Endothelial cell (in vitro differentiated cells): ENCODE measurements around the gene LRRC4B. TPM values are rescaled to one million over a fixed set of nuclear protein-coding genes. Genes with fewer than 3 reads are reported as not detected.

Experiments
- DNase-seq: peaks from one replicate; pipeline ENCODE4 v3.0.0; 2021; ENCODE audit warnings: low spot score
- H3K27ac Mint-ChIP-seq: one replicate; pipeline ENCODE4 v1.8.0; 2021; ENCODE audit warnings: mixed read lengths, inconsistent platforms; ENCODE audit not compliant: unreplicated experiment
- H3K27me3 Mint-ChIP-seq: one replicate; pipeline ENCODE4 v1.8.0; 2021; ENCODE audit warnings: mild to moderate bottlenecking, moderate library complexity, mixed read lengths, inconsistent platforms; ENCODE audit not compliant: unreplicated experiment
- H3K36me3 Mint-ChIP-seq: one replicate; pipeline ENCODE4 v1.8.0; 2021; ENCODE audit warnings: mild to moderate bottlenecking, low read depth, mixed read lengths, inconsistent platforms; ENCODE audit not compliant: unreplicated experiment
- H3K4me1 Mint-ChIP-seq: one replicate; pipeline ENCODE4 v1.8.0; 2021; ENCODE audit warnings: mild to moderate bottlenecking, mixed read lengths, inconsistent platforms; ENCODE audit not compliant: unreplicated experiment
- H3K4me3 Mint-ChIP-seq: one replicate; pipeline ENCODE4 v1.8.0; 2021; ENCODE audit warnings: mild to moderate bottlenecking, mixed read lengths, inconsistent platforms; ENCODE audit not compliant: unreplicated experiment
- H3K9me3 Mint-ChIP-seq: one replicate; pipeline ENCODE4 v1.8.0; 2021; ENCODE audit warnings: mixed read lengths, inconsistent platforms; ENCODE audit not compliant: unreplicated experiment
- CTCF ChIP-seq: fragments of 200-600 bp; sonication (generic); IDR thresholded peaks from one replicate; pipeline ENCODE4 v1.5.0; 2021; ENCODE audit warnings: antibody characterized with exemption; ENCODE audit not compliant: unreplicated experiment
- total RNA-seq: library from RNA; stranded (reverse); fragmentation: NEBNext Ultra II Directional; extraction: Animal tissue kit (Norgen Biotek cat#: 25700); gene quantifications from one replicate; pipeline ENCODE4 v1.2.1, GENCODE V29; 2021; ENCODE audit not compliant: unreplicated experiment

Gene LRRC4B
- total RNA-seq, 1 donor from 2014 or later, result 3.0 TPM

GRCh38 chr19:50486823-50487515 lies 81.3 kb downstream of the LRRC4B start:
- peaks cover 21% of the 10 kb centered on the region for H3K27me3 Mint-ChIP-seq

GRCh38 chr19:50485284-50485955 lies 82.8 kb downstream of the LRRC4B start:
- Mint-ChIP-seq H3K27me3 (peaks cover 16% of the 10 kb centered on the region), H3K9me3 (peaks cover 39% of the 10 kb centered on the region), H3K36me3 (peaks cover 22% of the 10 kb centered on the region), H3K4me1 (no peaks in the 10 kb centered on the region), H3K4me3 (peak overlapping the region; percentile 51), H3K27ac (no peak overlapping the region)
- TF ChIP-seq CTCF, result no peak
- no peak for DNase-seq

More at GRCh38 chr19:50486823-50487515, 81.3 kb downstream of the LRRC4B start:
- DNase-seq, result no peak
- Mint-ChIP-seq H3K27ac (no peak overlapping the region), H3K4me1 (no peaks in the 10 kb centered on the region), H3K9me3 (peaks cover 48% of the 10 kb centered on the region), H3K4me3 (no peak overlapping the region), H3K36me3 (peaks cover 35% of the 10 kb centered on the region)
- peak; percentile 34 for TF ChIP-seq CTCF

GRCh38 chr19:50482916-50483315 lies 85.3 kb downstream of the LRRC4B start:
- H3K9me3 Mint-ChIP-seq, result peaks cover 35% of the 10 kb centered on the region
- peaks cover 13% of the 10 kb centered on the region for H3K27me3 Mint-ChIP-seq
- TF ChIP-seq CTCF, result no peak
- H3K4me3 Mint-ChIP-seq, result peak overlapping the region; percentile 2
- H3K36me3 Mint-ChIP-seq, result peaks cover 24% of the 10 kb centered on the region
- H3K27ac Mint-ChIP-seq, result no peak overlapping the region
- no peak for DNase-seq
- H3K4me1 Mint-ChIP-seq, result no peaks in the 10 kb centered on the region

- H3K4me3 Mint-ChIP-seq, result no peak overlapping the region
- no peak for TF ChIP-seq CTCF
- H3K4me1 Mint-ChIP-seq, result no peaks in the 10 kb centered on the region
- DNase-seq, result no peak
- peaks cover 18% of the 10 kb centered on the region for H3K27me3 Mint-ChIP-seq
- H3K9me3 Mint-ChIP-seq, result peaks cover 41% of the 10 kb centered on the region
- peaks cover 29% of the 10 kb centered on the region for H3K36me3 Mint-ChIP-seq
- no peak overlapping the region for H3K27ac Mint-ChIP-seq
These were observed 85.9 kb downstream of the LRRC4B start for GRCh38 chr19:50482271-50482855.
